ENCODE results near the gene TCFL5.

Gene TCFL5

GRCh38 chr20:62809530-62810428 lies 51.8 kb downstream of the TCFL5 start:
- DNase-seq, result no peak
- TF ChIP-seq POLR2A (IDR thresholded peaks at IDR 0.05; ENCODE audit: low read length), result no peak
- no peak for TF ChIP-seq GATA1 (IDR thresholded peaks at IDR 0.05; ENCODE audit: low read depth, low read length)

GRCh38 chr20:62808211-62808865 lies 53.3 kb downstream of the TCFL5 start:
- TF ChIP-seq POLR2A (IDR thresholded peaks at IDR 0.05; ENCODE audit: low read length) (no peak), GATA1 (IDR thresholded peaks at IDR 0.05; ENCODE audit: low read depth, low read length) (no peak)
- peak; percentile 70 to 84 for DNase-seq

GRCh38 chr20:62807444-62808210 lies 54.0 kb downstream of the TCFL5 start:
- TF ChIP-seq GATA1 (IDR thresholded peaks at IDR 0.05; ENCODE audit: low read depth, low read length) (no peak), POLR2A (IDR thresholded peaks at IDR 0.05; ENCODE audit: low read length) (no peak)

DNA sequence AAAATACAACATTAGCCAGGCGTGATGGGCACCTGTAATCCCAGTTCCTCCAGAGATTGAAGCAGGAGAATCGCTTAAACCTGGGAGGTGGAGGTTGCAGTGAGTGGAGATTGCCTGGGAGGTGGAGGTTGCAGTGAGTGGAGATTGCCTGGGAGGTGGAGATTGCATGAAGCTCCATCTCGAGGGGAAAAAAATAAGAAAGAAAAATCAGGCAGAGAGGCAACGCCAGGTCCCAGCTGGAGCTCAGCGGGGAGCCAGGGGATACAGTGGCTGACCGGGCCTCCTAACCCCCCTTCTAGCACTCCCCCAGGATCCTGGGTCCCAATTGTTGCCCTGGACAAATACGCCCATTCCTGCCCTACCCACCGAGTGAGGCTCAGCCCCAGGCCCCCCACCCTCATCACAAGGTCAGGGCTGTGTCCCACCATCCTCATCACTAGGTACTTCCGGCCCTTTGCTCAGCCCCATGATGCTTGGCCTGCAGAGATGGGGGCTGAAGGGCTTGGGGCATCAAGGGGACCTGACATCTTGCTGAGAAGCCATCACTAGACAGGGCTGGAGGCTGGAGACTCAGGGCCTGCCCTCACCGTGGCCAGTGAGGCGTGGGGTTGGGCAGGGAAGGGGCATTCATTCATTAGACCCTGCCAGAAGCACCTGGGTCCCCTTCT lies 55.1 kb downstream of the TCFL5 start:
- no peak for DNase-seq
- no peak for TF ChIP-seq POLR2A (IDR thresholded peaks at IDR 0.05; ENCODE audit: low read length)
- no peak for TF ChIP-seq GATA1 (IDR thresholded peaks at IDR 0.05; ENCODE audit: low read depth, low read length)

More at GRCh38 chr20:62807444-62808210, 54.0 kb downstream of the TCFL5 start:
- no peak for DNase-seq

GRCh38 chr20:62805711-62806382 lies 55.8 kb downstream of the TCFL5 start:
- no peak for DNase-seq
- no peak for TF ChIP-seq POLR2A (IDR thresholded peaks at IDR 0.05; ENCODE audit: low read length)
- TF ChIP-seq GATA1 (IDR thresholded peaks at IDR 0.05; ENCODE audit: low read depth, low read length), result no peak

DNA sequence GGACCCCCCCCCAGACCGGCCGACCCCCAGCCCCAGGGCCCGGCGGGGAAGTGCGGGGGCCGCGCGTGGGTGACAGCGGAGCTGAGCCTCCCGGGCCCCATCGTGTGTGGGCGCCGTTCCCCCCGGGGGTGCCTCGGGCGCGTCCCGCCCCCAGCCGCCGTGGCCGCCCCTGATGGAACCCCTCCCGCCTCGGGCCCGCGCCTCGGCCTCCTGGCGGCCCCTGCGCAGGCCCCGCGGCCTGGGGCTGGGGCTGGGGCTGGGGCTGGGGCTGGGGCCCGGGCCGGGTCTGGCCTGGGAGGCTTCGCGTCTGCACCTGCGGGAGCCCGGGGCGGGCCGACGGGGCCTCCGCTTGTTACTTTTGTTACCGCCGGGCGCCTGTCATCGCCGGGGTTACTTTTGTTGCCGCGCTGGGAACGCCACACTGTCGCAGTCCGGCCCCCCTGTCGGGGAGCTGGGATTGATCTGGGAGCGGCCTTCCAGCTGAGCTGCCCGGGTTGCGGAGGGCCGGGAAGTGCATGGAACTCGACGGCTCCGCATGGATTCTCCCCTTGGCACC lies 56.4 kb downstream of the TCFL5 start:
- TF ChIP-seq GATA1 (IDR thresholded peaks at IDR 0.05; ENCODE audit: low read depth, low read length) (no peak), POLR2A (IDR thresholded peaks at IDR 0.05; ENCODE audit: low read length) (no peak)
- peak; percentile 34 to 62 for DNase-seq

DNA sequence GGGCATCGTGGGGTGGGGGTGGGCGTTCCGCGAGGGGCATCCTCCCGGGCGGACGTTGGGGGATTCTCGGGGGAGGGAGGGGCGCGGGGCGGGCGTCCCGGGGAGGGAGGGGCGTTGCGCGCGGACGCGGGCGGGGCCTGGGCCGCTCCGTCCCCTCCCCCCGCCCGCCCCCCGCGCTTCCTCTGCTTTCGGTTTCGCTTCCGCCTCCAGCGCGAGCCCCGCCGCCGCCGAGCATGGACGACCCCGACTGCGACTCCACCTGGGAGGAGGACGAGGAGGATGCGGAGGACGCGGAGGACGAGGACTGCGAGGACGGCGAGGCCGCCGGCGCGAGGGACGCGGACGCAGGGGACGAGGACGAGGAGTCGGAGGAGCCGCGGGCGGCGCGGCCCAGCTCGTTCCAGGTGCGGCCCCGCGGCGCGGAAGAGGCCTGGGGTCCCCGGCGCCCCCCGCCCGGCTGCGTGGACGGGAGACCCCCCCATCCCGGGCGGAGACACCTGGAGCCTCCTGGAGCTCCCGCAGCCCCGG lies 56.9 kb downstream of the TCFL5 start, which contains the start of gene OGFR:
TSS of gene OGFR (plus strand) at position 209 of the 528 bp plus-strand sequence. CDS start at position 234, 25 bp downstream.
- DNase-seq, result peak; percentile 72 to 87
- TF ChIP-seq POLR2A (IDR thresholded peaks at IDR 0.05; ENCODE audit: low read length) (no peak), GATA1 (IDR thresholded peaks at IDR 0.05; ENCODE audit: low read depth, low read length) (no peak)

DNA sequence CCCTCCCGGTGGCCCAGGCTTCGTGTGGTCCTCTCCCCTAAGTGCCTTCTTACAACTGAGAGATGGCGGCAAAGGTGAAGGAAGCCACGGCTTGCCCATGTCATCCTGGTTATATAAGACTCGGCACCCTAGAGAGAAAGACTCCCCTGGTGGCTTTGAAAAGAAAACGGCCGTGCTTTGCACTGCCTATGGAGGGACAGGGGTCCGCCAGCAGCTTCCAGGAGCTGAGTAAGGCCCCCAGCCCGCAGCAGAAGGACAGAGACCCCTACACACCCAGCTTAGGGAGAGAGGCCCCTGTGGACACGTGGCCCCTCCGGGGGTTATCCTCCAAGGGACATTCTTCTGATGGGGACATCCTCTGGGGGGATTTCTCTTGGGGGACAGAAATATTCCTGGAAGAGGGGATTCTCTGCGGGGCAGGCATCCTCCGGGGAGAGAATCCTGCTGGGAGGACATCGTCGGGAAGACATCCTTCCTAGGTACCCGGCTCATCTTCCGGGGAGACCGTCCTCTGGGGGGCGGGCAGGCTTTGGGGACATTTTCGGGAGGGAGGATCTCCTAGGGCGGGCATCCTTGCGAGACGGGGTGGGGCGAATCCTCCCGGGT lies 57.5 kb downstream of the TCFL5 start:
- no peak for TF ChIP-seq POLR2A (IDR thresholded peaks at IDR 0.05; ENCODE audit: low read length)
- no peak for TF ChIP-seq GATA1 (IDR thresholded peaks at IDR 0.05; ENCODE audit: low read depth, low read length)
- peak in 1 of 2 experiments; percentile 18 for DNase-seq

GRCh38 chr20:62802026-62802712 lies 59.5 kb downstream of the TCFL5 start:
- no peak for TF ChIP-seq GATA1 (IDR thresholded peaks at IDR 0.05; ENCODE audit: low read depth, low read length)
- TF ChIP-seq POLR2A (IDR thresholded peaks at IDR 0.05; ENCODE audit: low read length), result no peak
- DNase-seq, result peak in 1 of 2 experiments; percentile 37

DNA sequence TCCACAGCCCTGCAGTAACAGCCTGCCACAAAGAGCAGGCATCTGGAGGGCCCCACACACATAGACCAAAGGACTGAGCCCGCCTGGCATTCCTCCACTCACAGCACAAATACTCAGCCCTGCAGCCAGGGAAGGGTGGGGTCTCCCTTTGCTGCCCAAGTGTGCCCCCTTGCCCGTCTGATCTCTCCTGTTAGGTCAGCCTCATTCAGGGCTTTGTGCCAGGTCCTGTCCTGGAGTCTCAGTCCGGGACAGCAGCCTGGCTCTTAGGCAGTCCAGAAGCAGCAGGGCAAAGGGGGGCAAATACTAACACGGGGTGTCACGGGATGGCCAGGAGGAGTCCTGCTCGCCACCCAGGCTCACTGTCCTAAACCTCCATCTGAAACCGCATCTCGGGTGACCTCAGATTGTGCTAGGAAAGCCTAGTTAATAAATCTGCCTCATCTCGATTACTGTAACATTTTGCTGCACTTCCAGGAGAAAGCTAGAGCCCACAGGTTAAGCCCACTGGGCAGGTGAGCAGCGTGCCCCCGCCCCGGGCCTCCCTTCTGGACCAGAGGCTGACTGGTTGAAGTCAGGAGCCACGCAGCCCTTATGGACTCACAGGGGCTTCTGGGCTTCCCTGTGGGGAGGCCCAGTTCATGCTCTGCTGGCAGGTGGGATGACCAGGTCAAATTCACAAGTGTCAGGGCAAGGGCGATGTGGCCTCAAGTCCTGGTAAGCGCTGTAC lies 60.2 kb downstream of the TCFL5 start:
- TF ChIP-seq GATA1 (IDR thresholded peaks at IDR 0.05; ENCODE audit: low read depth, low read length) (no peak), POLR2A (IDR thresholded peaks at IDR 0.05; ENCODE audit: low read length) (no peak)
- no peak for DNase-seq

Data from erythroblast (primary cell).